Coronary artery (tissue), 2 donors: ENCODE data around the gene UGT1A8.

Source experiments
- DNase-seq: peaks from one replicate; pipeline ENCODE4 v3.0.0-alpha.2; 2017; ENCODE audit warnings: low spot score
- H3K27ac ChIP-seq, 2 donors: fragments of 200-600 bp; sonication (generic); one replicate each; pipeline ENCODE4 v1.5.1; 2016 to 2019
- H3K4me3 ChIP-seq: fragments of 200-600 bp; sonication (generic); 2 replicates; pipeline ENCODE4 v1.5.1; 2016; ENCODE audit warnings: mild to moderate bottlenecking, moderate library complexity
- TF ChIP-seq, protein P1 (sequence below): fragments of 200-600 bp; sonication (generic); IDR thresholded peaks from one replicate; pipeline ENCODE4 v1.5.1; 2019; ENCODE audit warnings: antibody characterized with exemption

UGT1A8 gene

DNA sequence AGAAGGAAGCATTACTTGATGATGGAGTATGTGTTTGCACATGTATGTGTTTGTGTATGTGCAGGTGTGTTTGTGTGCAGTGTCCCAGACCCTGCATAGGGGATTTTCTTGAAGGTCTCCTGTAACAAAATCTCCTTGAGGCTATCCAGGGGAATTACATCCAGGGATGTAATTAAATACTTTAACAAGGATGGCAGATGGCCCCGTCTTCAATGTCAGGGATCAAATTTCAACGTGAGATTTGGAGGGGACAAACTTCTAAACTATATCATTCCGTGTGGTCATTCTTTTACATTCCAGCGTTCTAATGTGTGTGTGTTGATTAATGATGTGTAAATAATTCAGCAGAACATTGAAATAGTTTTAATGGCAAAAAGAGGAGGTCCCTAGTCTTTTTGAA is 57.6 kb downstream of the UGT1A8 start:
- no peak overlapping the region for H3K4me3 ChIP-seq
- DNase-seq, result no peak
- H3K27ac ChIP-seq, result no peak overlapping the region
- TF ChIP-seq, protein P1, sequence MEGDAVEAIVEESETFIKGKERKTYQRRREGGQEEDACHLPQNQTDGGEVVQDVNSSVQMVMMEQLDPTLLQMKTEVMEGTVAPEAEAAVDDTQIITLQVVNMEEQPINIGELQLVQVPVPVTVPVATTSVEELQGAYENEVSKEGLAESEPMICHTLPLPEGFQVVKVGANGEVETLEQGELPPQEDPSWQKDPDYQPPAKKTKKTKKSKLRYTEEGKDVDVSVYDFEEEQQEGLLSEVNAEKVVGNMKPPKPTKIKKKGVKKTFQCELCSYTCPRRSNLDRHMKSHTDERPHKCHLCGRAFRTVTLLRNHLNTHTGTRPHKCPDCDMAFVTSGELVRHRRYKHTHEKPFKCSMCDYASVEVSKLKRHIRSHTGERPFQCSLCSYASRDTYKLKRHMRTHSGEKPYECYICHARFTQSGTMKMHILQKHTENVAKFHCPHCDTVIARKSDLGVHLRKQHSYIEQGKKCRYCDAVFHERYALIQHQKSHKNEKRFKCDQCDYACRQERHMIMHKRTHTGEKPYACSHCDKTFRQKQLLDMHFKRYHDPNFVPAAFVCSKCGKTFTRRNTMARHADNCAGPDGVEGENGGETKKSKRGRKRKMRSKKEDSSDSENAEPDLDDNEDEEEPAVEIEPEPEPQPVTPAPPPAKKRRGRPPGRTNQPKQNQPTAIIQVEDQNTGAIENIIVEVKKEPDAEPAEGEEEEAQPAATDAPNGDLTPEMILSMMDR, result no peak

DNA sequence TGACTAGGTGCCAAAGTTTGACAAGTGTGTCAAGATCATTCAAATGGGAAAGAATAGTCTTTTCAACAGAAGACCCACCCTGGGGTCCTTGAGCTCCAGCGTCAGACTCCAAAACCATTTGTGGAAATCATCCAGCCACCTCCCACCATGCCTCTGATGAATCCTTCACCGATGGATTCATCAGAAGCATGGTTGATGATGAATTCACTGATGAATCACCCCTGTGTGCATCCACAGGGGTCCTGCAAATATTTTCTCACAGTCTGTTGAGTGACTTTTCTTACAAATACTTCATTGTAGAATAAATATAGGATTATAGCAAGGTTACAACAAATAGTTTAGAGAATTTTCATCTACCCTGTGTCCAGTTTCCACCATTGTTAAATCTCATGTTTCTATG is 58.6 kb downstream of the UGT1A8 start:
- DNase-seq, result no peak
- TF ChIP-seq, protein P1, result no peak
- H3K4me3 ChIP-seq, result no peak overlapping the region
- no peak overlapping the region for H3K27ac ChIP-seq

DNA sequence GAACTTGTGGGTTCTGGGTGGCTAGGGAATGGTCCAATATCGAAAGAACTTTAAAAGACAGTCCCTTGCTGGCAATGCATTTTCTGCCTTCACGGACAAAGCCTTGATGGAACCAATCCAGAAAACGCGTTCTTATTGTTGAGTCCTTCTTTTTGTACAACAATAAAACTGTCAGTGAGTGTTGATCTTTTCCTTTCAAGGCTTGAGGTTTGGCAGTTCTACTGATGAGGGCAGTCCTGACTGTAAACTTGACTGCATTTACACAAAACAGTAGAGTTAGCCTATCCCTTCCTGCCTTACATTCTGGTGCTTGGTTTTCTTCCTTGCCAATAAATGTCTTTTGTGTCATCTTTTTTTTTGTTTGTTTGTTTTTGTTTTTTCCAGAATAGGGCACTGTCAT is 61.8 kb downstream of the UGT1A8 start:
- Histone ChIP-seq H3K4me3 (no peak overlapping the region), H3K27ac (no peak overlapping the region)
- DNase-seq, result no peak
- TF ChIP-seq, protein P1, result no peak

DNA sequence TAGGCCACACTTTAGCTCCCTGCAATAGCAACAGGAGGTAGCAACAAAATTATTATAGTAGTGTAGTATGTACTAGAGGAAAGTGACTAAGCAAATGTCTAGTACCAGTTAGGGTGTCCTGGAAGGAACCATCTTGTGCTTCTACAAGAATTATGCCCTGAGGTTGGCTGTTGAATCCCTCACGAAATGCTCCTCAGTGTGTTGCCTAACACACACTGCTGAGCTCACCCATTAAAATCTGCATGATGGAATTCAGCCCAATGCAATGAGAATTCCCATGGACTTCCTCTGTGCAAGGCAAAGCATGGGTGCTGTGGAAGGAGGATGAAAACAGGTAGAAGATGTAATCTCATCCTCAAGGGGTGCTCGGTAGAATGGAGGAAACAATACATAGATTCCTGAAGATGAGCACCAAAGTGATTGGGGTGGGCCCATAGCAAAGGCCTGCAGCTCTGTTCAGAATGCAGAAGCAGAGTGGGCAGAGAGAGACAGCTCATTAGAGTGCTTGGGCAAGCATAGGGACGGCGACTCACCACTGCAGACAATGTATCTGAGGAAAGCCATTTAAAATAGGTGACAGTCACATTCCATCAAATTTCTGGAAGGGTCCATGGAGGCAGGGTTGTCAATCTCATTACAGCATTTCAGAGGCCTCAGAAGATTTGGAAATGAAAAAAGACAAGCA is 63.1 kb downstream of the UGT1A8 start:
- Histone ChIP-seq H3K27ac (no peak overlapping the region), H3K4me3 (no peak overlapping the region)
- TF ChIP-seq, protein P1, result no peak
- no peak for DNase-seq

DNA sequence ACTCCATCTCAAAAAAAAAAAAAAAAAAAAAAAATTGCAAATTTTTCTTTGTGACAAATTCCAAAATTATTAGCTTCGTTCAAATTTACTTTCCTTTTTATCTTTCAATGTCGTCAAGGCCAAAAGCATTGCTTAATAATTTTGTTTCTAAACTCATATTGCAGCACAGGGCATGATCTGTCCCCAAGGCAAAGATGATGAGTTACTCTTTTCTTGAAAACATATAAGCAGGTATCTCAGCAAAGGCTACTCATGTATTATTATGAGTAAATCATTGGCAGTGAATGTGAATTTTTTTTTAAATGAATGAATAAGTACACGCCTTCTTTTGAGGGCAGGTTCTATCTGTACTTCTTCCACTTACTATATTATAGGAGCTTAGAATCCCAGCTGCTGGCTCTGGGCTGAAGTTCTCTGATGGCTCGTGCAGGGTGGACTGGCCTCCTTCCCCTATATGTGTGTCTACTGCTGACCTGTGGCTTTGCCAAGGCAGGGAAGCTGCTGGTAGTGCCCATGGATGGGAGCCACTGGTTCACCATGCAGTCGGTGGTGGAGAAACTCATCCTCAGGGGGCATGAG is 64.2 kb downstream of the UGT1A8 start, which contains the start of gene UGT1A7:
Gene UGT1A7, plus strand, starts transcription at position 381 of the 579 bp plus-strand sequence. Its CDS starts 37 bp downstream, at position 418.
- TF ChIP-seq, protein P1, result no peak
- Histone ChIP-seq H3K27ac (no peak within 1 kb of the TSS), H3K4me3 (no peak within 1 kb of the TSS)
- DNase-seq, result no peak

DNA sequence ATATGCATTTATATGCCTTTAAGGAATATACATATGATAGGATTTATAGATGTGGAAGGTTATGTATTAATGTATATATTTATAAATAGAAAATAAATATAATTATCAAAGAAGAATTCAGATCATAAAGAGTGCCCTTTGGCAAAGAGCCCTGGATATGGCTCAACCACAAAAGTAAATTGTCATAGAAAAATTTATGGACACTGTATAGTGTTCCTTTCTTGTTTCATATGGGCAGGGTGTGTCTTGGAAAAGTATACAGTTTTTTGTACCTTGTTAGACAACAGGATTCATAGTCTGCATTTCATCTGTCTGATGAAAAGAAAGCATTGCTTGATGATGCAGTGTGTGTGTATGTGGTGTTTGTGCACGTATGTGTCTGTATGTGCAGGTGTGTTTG is 67.2 kb downstream of the UGT1A8 start:
- H3K4me3 ChIP-seq, result no peak overlapping the region

More for the DNA sequence above, 67.2 kb downstream of the UGT1A8 start:
- TF ChIP-seq, protein P1, result no peak
- DNase-seq, result no peak
- H3K27ac ChIP-seq, result no peak overlapping the region
